HG03378 (cell line): ENCODE results near the gene MSX1.

Experiments
- ATAC-seq: cut with Tn5 transposase; IDR thresholded peaks from one replicate; pipeline ENCODE4 v1.9.1; 2021; ENCODE audit warnings: mild to moderate bottlenecking, moderate library complexity; ENCODE audit not compliant: unreplicated experiment

Gene MSX1

GRCh38 chr4:4868758-4869723 is 9.6 kb downstream of the MSX1 start:
- no peak for ATAC-seq

GRCh38 chr4:4869731-4870571 is 10.5 kb downstream of the MSX1 start:
- no peak for ATAC-seq

GRCh38 chr4:4870576-4871241 is 11.2 kb downstream of the MSX1 start:
- no peak for ATAC-seq

- no peak for ATAC-seq
Measured at GRCh38 chr4:4871242-4871572, 11.7 kb downstream of the MSX1 start.

DNA sequence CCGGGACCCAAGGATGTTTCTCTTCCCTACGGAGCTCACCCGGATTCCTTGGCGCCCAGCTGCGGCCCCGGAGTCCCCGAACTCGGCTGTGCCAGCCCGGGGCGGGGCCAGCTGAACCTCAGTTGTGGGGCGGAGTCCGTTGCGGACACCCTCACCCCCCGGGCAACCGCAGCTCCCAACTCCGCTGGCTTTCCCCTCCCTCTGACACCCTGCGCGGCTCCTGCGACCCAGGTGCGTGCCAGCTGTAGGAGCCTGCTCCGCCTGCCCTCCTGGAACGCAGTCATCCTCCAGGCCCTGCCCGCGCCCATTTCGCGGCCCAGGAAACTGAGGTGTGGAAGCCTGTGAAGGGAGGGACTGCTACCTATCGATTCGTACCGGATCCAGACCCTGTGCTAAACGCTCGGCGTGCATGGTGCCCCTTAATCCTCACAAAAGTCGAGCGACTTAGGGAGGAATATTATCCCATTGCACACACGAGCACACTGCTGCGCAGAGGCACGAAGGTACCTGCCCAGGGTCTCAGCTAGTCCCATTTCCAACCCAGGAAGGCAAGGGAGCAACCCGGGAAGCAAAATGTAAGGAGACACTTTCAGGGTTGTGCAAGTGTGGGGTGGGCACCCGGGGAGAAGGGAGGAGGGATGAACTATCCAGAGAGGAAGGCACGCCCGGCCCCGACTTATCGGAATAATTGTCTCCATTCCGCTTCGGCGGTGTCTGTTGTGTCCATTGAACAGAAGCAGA is 12.3 kb downstream of the MSX1 start:
- ATAC-seq: no peak

- ATAC-seq: no peak
Measured at GRCh38 chr4:4872314-4872903, 12.9 kb downstream of the MSX1 start.

GRCh38 chr4:4873203-4873602 is 13.7 kb downstream of the MSX1 start:
- ATAC-seq: no peak

GRCh38 chr4:4874254-4874653 is 14.8 kb downstream of the MSX1 start:
- no peak for ATAC-seq

DNA sequence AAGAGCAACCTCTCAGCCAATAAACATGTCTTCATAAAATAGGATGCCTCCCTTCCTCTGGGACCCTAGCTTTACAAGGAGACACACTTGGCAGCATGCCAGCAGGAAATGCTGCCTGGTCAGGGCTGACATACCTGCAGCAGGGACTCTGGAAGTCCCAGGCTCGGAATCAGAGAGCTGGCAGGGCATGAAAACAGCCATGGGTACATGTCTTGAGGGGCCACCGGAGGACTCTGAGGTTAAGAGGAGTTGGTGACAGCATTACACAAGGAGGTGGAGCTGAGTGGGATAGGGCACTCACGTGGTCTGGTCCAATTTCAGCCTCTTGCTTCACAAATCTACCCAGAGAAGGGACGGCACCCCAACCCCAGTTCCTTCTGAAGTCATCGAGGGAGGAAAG is 15.7 kb downstream of the MSX1 start:
- ATAC-seq: no peak

GRCh38 chr4:4875611-4876010 is 16.1 kb downstream of the MSX1 start:
- no peak for ATAC-seq

GRCh38 chr4:4876945-4877661 is 17.6 kb downstream of the MSX1 start:
- ATAC-seq: no peak

DNA sequence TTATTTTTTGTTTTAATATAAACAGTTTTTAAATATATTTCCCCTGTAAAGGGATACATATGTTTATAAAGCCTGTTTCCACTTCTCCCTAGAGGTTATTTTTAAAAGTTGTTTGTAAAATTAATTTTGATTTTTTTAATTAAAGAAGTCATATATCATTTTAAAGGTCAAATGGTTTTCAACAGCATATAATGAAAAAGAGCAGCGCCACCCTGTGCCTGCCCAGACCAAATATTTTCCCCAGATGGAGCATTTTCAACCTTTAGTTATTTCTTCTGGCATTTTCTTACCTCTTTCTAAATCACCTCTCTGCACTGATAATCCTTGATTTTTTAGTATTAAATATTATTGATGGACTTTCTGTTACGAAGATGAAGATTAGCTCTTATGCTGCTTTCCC is 21.0 kb downstream of the MSX1 start:
- no peak for ATAC-seq

DNA sequence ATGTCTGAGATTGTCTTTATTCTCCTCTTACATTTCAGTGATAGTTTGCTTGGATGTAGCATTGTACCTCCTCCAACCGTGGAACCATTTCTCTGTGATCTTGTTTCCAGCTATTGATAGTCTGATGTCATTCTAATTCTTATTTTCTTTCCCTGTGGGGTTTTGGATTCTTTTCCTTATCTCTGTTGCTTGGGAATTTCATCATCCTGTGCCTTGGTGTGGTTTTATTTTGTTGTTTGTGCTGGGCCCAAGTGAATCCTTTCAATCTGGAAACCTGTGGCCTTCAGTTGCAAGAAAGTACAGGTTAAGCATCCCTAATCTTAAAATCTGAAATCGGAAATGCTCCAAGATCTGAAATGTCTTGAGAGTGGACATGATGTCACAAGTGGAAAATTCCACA is 22.0 kb downstream of the MSX1 start:
- no peak for ATAC-seq

GRCh38 chr4:4884611-4885010 is 25.1 kb downstream of the MSX1 start:
- no peak for ATAC-seq

DNA sequence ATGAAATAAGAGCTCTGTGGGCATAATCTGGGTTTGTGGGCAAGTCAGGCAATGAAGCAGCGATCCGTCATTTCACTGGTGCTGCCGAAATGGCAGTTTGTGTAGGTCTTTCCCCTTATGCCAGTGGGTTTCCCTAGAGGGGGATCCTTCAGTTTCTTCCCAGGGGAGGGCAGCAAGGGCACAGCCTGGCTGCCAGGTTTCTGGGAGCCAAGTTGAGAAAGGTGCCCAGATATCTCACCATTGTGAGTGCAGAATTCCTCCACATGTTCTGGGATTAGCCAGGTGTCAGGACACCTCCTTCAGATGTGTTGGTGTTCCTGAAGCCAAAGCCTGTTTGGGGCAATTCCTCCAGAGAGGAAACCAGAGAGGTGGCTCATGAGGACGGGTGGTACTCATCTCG is 28.0 kb downstream of the MSX1 start:
- ATAC-seq: no peak

DNA sequence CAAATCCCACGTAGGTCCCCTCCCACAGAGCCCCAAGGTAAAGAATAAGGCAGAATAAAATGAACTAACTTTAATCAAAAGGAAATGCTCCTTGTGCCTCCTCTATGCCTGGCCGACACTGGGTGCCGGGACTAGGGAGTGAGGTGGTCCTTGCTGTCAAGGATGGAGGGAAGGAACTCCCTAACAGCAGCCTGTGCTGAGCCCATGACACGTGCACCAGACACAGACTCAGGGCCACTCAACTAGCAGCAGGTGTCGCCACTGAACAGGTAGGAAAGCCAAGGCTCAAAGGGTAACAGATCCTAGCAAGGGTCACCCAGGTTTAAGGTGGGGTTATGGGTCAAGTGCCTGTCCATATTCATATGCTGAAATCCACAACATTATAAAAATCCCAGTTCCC is 29.2 kb downstream of the MSX1 start:
- no peak for ATAC-seq

DNA sequence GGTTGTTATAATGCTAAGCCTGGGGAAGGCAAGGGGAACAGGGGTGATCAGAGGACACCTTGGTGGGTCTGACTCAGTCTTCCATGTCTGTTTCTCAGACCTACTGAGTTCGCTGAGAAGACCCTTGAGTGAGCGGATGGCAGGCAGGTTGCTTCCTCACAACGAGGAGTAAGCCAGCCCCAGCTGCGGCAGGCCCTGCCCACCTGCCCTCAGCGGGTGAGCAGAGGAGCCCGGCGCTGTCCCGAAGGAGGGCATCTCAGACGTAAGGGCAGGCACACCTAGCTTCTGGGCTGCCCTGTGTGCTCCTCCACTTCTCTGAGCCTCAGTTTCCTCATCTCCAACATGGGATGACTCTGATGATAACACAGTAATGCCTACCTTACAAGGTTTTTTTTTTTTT is 30.3 kb downstream of the MSX1 start:
- ATAC-seq: no peak

DNA sequence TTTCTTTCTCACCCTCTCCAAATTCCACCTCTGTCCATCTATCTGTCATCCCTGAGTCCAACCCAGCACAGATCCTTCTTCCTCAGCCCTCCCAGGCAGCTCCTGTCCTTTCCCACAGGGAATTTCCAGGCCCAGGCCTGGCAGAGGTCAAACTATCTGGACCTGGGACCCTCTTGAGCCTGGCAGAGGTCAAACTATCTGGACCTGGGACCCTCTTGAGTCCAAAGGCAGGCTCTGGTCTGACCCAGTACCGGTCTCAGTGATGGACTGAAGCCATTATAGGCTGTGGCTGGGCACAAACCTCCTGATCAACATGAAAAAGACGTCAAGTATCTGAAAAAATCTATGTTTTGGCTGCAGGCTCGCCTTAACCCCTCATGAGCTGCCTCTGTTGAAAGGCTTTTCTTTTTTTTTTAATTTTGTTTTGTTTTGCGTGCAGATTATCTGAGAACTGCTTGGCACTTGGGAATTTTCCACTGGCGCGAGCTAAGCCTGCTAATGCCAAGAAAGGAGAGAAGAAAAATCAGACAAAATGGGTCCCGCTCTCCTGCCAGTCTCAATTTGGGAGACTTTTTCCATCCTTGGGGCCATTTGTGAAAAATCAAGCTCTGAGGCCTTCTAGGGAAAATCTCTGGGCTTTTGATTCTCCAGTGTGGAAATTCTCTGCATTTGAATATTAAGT is 31.2 kb downstream of the MSX1 start:
- no peak for ATAC-seq

GRCh38 chr4:4893721-4894120 is 34.3 kb downstream of the MSX1 start:
- ATAC-seq: no peak
